Dedifferentiated amniotic fluid mesenchymal stem cell (primary cell): ENCODE results near the gene CNNM3.
"Not testable (repeated sequence)": the region's sequence is repeated elsewhere in the genome, so short reads cannot be mapped to it uniquely, and the experiment has no call there.

Source experiments
- DNase-seq: peaks from one replicate; pipeline ENCODE4 v3.0.0-alpha.2; 2016; ENCODE audit errors: extremely low spot score

The CNNM3 gene

DNA sequence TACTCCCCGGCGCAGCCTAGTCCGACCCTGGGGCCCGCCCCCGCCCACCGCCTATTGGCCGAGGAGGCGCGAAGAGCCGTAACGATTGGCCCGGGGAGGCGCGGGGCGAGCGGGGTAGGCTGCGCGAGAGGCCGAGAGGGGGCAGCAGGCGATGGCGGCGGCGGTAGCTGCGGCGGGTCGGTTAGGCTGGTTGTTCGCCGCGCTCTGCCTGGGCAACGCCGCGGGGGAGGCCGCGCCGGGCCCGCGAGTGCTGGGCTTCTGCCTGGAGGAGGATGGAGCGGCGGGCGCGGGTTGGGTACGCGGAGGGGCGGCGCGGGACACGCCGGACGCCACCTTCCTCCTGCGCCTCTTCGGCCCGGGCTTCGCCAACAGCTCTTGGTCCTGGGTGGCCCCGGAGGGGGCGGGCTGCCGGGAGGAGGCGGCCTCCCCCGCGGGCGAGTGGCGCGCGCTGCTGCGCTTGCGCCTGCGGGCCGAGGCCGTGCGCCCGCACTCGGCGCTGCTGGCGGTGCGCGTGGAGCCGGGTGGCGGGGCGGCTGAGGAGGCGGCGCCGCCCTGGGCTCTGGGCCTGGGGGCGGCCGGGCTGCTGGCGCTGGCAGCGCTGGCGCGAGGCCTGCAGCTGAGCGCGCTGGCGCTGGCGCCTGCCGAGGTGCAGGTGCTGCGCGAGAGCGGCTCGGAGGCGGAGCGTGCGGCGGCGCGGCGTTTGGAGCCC is at the start of gene CNNM3:
CNNM3 (plus strand) TSS at position 142 of the 709 bp plus-strand sequence; CDS start at position 152, 10 bp downstream.
- peak; percentile 93 for DNase-seq

DNA sequence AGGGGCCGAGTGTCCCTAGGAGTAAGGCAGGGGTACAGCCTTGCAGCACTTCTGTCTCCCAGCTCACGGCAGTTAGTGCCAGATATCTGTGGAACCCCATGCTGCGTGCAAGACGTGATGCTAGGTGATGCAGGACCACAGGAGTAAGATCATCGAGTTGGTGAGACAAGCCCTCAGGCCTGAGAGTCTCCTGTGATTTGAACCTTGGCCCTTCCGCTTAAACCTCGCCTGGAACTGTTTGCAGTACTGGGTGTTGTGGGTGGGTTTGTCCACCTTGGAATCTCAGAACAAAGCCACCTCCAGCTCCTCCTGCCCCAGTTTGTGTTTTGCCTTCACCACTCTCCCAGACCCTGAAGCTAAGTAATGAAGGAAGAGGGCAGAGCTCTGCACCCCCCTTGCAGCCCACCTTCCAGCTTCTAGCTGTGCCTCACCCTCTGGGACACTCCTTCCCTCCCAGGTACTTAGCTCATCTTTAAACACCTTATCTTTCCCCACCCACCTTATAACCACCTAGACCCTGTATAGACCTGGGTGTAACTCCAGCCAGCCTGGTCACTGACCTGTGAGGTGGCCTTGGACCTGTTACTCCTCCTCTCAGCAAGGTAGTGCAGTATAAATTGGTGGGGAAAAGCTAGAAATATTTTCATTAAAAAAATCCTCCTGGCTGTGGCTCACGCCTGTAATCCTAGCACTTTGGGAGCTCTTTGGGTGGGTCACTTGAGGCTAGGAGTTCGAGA is 48.8 kb upstream of the CNNM3 start:
- DNase-seq = no peak

DNA sequence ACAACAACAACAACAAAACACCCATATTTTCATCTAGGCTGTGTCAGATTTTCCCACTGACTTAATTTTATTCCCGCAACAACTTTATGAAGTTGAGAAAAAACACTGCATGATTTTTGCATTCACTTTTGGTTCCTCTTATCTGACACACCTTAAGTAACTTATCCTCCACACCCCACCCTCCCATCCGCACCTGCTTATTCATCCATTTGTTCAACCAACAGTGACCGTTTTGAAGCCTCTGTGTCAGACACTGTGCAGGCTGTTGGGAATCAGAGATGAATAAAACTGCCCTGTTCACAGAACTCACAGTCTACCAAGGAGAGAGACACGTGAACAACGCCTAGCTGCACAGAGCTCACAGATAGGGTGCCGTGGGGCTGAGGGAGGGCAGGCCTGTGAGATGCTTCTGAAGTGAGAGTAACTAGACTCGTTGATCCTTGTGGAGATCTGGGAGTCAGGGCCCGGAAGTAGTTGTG is 47.9 kb upstream of the CNNM3 start:
- DNase-seq = no peak

DNA sequence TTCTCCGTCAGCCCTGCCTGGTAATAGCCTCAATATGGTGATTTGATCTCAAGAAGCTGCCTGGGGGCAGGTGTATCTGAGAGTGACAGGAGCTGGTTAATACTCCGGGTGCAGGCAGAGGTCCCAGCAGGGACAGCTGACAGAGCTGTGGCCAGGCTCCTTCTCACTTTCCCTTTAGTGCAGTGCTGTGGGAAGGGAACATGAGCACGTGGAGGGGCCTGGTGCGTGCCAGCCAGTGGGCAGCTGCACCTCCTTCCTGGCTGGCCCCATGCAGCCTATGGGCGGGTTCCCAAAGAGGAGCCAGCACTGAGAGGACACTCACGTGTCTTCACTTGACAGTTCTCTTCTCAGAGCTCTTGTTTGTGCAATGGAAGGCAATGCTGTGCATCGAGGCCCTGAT is 46.3 kb upstream of the CNNM3 start:
- DNase-seq = no peak

DNA sequence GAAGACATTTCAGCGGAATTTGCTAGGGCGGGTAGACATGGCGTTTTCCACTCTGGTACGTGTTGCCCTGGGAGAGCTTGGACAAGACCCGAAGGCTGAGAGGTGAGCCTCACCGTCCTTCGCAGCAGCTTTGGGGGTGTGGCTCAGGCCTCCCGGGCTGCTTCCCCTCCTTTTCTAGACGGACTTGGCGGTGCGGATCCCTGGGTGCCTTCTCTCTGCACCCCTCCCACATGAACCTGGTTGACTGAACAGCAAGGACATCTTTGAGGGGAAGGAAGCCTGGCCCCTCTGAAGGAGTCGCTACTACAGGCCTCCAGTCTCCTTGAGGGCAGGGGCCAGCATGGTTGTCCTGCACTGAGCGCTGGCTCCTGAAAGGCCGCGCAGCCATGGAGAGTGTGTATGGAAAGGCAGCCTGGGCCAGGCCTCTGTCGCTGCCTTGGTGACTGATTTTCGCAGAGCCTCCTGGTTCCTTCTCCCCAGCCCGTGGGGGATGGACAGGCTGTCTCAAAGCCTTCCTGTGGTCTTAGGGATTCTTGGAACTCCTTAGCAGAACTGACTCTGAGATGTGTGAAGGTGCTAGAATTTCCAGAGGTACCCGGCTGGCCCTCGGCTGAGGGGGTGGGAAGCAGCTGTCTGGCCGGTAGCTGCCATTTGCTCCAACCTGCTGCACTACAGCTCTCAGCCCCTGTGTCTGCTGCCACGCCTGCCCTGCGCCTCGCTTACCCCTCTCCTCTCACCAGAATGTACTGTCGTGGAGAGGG is 45.4 kb upstream of the CNNM3 start:
- no peak for DNase-seq

DNA sequence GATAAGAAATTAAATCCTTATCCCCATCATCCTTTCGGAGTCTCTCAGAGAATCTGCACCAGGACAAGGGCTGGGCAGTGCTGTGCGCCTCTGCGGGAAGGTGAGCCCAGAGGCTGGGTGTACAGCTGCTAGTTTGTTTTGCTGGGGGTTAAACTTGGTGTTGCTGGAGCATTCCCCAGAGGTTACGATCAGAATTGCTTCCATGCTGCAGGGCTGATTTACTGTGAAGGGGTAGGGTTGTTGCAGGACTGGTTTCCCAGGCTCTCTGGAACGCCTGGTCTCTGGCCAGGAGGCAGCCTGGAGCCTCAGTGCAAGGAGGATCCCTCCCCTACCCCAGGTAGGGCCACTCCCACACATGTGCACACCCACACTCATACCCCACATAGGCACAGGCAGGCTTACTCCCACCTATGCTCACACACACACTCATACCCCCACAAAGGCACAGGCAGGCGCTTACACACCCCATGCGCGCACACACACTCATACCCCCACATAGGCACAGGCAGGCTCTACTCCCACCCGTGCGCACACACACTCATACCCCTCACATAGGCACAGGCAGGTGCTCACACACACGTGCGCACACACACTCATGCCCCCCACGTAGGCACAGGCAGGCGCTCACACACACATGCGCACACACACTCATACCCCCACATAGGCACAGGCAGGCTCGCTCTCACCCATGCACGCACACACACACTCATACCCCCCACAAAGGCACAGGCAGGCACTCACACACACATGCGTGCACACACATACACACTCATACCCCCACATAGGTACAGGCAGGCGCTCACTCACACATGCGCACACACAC is 44.1 kb upstream of the CNNM3 start:
- no peak for DNase-seq

DNA sequence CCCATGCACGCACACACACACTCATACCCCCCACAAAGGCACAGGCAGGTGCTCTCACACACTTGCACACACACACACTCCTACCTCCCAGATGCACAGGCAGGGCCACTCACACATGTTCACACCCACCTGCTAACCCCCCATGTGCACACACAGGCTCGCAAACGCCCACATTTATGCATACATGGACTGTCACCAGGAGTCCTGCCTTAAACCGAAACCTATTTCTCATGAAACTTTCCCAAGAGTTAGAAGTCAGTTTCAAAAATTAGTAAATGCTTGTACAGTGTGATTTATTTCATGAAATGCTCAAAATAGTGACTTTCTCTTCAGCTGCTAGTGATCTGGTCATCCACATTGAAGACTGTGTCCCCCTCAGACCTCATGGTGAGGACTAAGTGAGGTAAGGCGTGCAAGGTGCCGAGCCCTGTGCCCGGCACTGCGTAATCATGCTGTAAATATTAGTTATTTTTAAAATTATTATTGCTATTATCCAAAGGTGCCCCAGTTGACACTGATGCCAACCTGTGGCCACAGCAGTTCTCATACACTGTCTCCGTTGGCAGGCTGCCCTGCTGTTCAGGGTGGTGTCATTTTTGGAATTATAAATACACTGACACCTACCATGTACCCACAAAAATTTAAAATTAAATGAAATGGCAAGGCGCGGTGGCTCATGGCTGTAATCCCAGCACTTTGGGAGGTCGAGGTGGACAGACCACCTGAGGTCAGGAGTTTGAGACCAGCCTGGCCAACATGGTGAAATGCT is 43.0 kb upstream of the CNNM3 start:
- DNase-seq = no peak

- DNase-seq = no peak
Observed at GRCh38 chr2:96773922-96774321, 42.1 kb upstream of the CNNM3 start.

- DNase-seq = no peak
Observed at GRCh38 chr2:96775160-96775559, 40.9 kb upstream of the CNNM3 start.

GRCh38 chr2:96783388-96783787 is 32.7 kb upstream of the CNNM3 start:
- no peak for DNase-seq

DNA sequence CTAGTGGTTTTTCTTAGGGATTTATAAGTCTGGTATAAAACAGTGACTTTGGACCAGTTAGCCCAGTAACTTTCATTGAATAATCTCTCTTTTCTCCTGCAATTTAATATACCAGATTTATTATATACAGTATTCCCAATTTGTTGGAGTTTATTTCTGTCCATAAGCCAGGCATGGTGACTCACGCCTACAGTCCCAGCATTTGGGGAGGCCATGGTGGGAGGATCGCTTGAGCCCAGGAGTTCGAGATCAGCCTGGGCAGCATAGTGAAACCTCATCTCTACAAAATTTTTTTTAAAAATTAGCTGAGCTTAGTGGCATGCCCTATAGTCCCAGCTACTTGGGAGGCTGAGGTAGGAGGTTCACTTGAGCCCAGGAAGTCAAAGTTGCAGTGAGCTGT is 28.7 kb upstream of the CNNM3 start:
- DNase-seq = peak; percentile 13

GRCh38 chr2:96788442-96789244 is 27.4 kb upstream of the CNNM3 start:
- DNase-seq = peak; percentile 14

GRCh38 chr2:96789245-96789617 is 26.8 kb upstream of the CNNM3 start:
- DNase-seq = no peak

DNA sequence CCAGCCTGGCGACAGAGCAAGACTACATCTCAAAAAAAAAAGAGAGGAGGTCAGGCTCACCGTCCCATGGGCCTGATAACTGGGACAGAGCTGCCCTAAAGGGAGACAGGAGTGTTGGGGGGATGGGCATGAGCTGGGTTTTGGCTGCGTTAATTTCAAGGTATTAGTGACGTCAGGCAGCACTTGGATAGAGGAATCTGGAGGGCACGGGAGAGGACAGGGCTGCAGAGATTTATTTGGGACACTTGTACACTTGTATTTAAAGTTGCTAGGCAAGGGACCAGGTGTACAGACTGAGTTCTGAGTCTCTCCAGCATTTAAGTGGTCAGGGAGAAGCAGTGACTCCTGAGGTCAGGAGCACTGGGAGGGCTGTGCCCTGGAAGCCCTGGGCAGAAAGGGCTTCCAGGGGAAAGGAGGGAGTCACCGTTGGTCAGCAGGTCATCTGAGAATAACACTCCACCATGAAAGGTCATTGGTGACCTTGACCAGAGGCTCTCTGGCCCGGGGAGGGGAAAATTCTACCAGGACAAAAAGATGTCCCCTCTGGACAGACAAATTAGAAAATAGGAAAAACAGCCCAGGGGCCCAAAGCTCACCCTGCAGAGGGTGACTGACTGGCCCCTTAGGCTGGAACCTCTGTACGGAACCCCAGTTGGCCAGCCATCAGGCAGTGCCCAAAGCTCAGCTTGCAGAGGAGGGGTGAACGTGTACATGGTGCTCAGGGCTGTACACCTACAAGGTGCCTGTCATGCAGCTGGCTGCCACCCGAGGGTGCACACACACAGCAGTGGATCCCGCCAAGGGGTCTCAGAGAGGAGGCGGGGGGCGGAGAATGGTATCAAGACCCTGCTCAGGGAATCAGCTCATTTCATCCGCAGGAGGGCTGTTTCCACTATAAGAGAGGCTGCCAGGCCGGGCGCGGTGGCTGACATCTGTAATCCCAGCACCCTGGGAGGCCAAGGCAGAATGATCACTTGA is 23.0 kb upstream of the CNNM3 start:
- peak; percentile 10 for DNase-seq

DNA sequence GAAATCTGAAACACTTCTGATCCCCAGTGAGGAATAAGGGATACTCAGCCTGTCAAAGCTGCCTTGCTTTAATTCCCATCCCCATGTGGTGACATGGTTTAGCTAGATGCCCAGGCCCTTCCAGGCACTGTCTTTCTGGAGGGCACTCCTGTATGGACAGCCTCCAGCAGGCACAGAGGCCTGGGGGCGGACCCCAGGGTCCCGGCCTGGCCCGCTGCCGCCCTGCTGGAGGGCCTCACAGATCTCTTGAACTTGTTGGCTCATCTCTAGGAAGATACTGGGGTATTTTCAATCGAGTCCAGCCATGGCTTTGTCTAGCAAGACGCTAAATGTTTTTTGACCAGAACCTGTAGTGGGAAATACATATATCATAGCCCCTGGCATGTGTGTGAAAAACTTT is 21.0 kb upstream of the CNNM3 start:
- DNase-seq = peak; percentile 8

- DNase-seq = not testable (repeated sequence)
Observed at GRCh38 chr2:96796497-96796896, 19.6 kb upstream of the CNNM3 start.

DNA sequence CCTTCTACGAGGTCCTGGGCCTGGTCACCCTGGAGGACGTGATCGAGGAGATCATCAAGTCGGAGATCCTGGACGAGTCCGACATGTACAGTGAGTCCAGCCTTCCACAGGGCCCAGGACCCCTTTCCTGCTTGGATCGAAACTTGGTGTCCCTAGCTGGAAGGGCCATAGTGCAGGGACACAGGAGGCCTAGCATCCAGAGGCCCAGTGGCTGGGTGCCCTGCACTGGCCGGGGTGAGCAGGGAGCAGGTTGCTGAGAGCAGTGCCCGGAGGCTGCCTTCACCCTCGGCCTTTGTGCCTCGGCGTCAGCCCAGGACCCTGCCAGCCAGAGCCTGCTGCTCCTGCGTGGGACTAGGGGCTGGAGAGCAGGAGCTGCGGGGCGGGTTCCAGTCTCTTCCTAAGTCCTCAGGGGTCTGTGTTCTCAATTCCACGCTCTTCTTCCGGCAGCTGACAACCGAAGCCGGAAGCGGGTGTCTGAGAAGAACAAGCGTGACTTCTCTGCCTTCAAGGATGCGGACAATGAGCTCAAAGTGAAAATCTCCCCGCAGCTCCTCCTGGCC is 18.9 kb upstream of the CNNM3 start:
- peak; percentile 13 for DNase-seq
